ENCODE results near the gene PLAGL2.

GRCh38 chr20:32149566-32150170 lies 57.9 kb downstream of the PLAGL2 start:
- no peak for TF ChIP-seq CTCF (IDR thresholded peaks at IDR 0.05; ENCODE audit: control extremely low read depth in 1 of 3, insufficient read depth in 1 of 3, low read depth in 1 of 3, low read length in 3 of 3)
- TF ChIP-seq USF2 (IDR thresholded peaks at IDR 0.05; ENCODE audit: low read length): no peak
- no peak for TF ChIP-seq EP300 (IDR thresholded peaks at IDR 0.05; ENCODE audit: borderline replicate concordance in 1 of 2, low read depth in 2 of 2, low read length in 2 of 2)
- TF ChIP-seq POLR2A (IDR thresholded peaks at IDR 0.05; ENCODE audit: control extremely low read depth in 1 of 2, low read depth in 2 of 2, low read length in 2 of 2): no peak
- TF ChIP-seq, protein P1, sequence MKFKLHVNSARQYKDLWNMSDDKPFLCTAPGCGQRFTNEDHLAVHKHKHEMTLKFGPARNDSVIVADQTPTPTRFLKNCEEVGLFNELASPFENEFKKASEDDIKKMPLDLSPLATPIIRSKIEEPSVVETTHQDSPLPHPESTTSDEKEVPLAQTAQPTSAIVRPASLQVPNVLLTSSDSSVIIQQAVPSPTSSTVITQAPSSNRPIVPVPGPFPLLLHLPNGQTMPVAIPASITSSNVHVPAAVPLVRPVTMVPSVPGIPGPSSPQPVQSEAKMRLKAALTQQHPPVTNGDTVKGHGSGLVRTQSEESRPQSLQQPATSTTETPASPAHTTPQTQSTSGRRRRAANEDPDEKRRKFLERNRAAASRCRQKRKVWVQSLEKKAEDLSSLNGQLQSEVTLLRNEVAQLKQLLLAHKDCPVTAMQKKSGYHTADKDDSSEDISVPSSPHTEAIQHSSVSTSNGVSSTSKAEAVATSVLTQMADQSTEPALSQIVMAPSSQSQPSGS (IDR thresholded peaks at IDR 0.05; ENCODE audit: low read length): no peak
- TF ChIP-seq EZH2 (IDR thresholded peaks at IDR 0.05; ENCODE audit: low read depth, low read length, severe bottlenecking): no peak
- no peak for TF ChIP-seq CEBPB (IDR thresholded peaks at IDR 0.05; ENCODE audit: low read depth, low read length)
- no peak for TF ChIP-seq SIN3A (conservative IDR thresholded peaks at IDR 0.05 in 1 of 2, IDR thresholded peaks at IDR 0.05 in 1 of 2; ENCODE audit: low read depth in 1 of 2, low read length in 2 of 2)
- TF ChIP-seq RAD21 (IDR thresholded peaks at IDR 0.05 in 1 of 2, conservative IDR thresholded peaks at IDR 0.05 in 1 of 2; ENCODE audit: low read depth in 2 of 2, low read length in 2 of 2): no peak
- TF ChIP-seq MAFK (IDR thresholded peaks at IDR 0.05; ENCODE audit: low read depth, low read length): no peak
- TF ChIP-seq SP4 (IDR thresholded peaks at IDR 0.05; ENCODE audit: low read length): no peak

Measured in H1 (cell line).